ENCODE results near the gene XRCC6.

The XRCC6 gene

GRCh38 chr22:41596776-41597634 lies 24.1 kb upstream of the XRCC6 start:
- DNase-seq (ENCODE audit: low read depth, low spot score), result no peak
- ChIA-PET CTCF (interaction anchor here (0.7 to 3.7 kb wide), 33 partner anchors 9 to 193 kb away, joined by 3 to 49 read pairs (median 7); partner anchors contain the start of genes CSDC2, POLR3H and XRCC6), POLR2A (no interaction called here)
- TF ChIP-seq CTCF (IDR thresholded peaks at IDR 0.05; ENCODE audit: insufficient read depth, low read length, missing control alignments), result peak; percentile 94
- no peak overlapping the region for H3K4me3 ChIP-seq (ENCODE audit: low read depth, low read length)

- CTCF ChIA-PET, result interaction anchor here (0.7 to 3.7 kb wide), 33 partner anchors 9 to 393 kb away, joined by 3 to 49 read pairs (median 7); partner anchors contain the start of genes CSDC2 and POLR3H
- no peak for TF ChIP-seq CTCF (IDR thresholded peaks at IDR 0.05; ENCODE audit: insufficient read depth, low read length, missing control alignments)
- H3K4me3 ChIP-seq (ENCODE audit: low read depth, low read length), result no peak overlapping the region
- POLR2A ChIA-PET, result no interaction called here
- no peak for DNase-seq (ENCODE audit: low read depth, low spot score)
Measured at GRCh38 chr22:41597635-41597953, 23.5 kb upstream of the XRCC6 start.

GRCh38 chr22:41598081-41598480 lies 23.0 kb upstream of the XRCC6 start:
- no peak for TF ChIP-seq CTCF (IDR thresholded peaks at IDR 0.05; ENCODE audit: insufficient read depth, low read length, missing control alignments)
- H3K4me3 ChIP-seq (ENCODE audit: low read depth, low read length), result no peak overlapping the region
- DNase-seq (ENCODE audit: low read depth, low spot score), result no peak
- ChIA-PET POLR2A (interaction anchor here (0.5 to 1.2 kb wide), 2 partner anchors 9 to 41 kb away, joined by 3 read pairs; partner anchors contain the start of gene PMM1), CTCF (interaction anchor here (0.7 to 3.7 kb wide), 30 partner anchors 9 to 392 kb away, joined by 3 to 49 read pairs (median 9); partner anchors contain the start of genes DESI1, POLR3H and XRCC6)

- ChIA-PET POLR2A (interaction anchor here (0.6 to 1.2 kb wide), 2 partner anchors 10 to 40 kb away, joined by 3 read pairs; partner anchors contain the start of gene PMM1), CTCF (interaction anchor here (0.7 to 3.7 kb wide), 18 partner anchors 8 to 391 kb away, joined by 3 to 49 read pairs (median 12); partner anchors contain the start of genes DESI1, POLR3H and XRCC6)
- no peak for TF ChIP-seq CTCF (IDR thresholded peaks at IDR 0.05; ENCODE audit: insufficient read depth, low read length, missing control alignments)
- H3K4me3 ChIP-seq (ENCODE audit: low read depth, low read length), result no peak overlapping the region
- DNase-seq (ENCODE audit: low read depth, low spot score), result no peak
Measured at GRCh38 chr22:41598891-41599635, 22.0 kb upstream of the XRCC6 start.

- ChIA-PET CTCF (interaction anchor here (0.9 kb wide), 1 partner anchor 57 kb away, joined by 3 read pairs; the partner anchor contains the start of gene POLR3H), POLR2A (no interaction called here)
- no peak overlapping the region for H3K4me3 ChIP-seq (ENCODE audit: low read depth, low read length)
- TF ChIP-seq CTCF (IDR thresholded peaks at IDR 0.05; ENCODE audit: insufficient read depth, low read length, missing control alignments), result no peak
- DNase-seq (ENCODE audit: low read depth, low spot score), result no peak
Measured at GRCh38 chr22:41600976-41601375, 20.1 kb upstream of the XRCC6 start.

Data from AG04449 (cell line).